ENCODE results near the gene RPP30.

The RPP30 gene

DNA sequence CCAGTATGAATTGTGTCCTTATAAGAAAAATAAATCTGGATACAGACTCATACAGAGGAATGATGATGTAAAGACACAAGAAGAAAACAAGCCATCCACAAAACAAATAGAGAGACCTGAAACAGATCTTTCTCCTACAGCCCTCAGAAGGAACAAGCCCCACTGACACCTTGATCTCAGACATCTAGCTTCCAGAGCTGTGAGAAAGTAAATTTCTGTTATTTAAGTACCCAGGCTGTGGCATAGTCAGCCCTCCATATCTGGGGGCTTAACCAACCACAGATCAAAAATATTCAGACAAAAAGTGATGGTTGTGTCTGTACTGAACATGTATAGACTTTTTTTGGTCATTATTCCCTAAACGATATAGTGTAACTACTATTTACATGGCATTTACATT, 73.0 kb downstream of the RPP30 start:
- no peak for DNase-seq (ENCODE audit: low read depth)

DNA sequence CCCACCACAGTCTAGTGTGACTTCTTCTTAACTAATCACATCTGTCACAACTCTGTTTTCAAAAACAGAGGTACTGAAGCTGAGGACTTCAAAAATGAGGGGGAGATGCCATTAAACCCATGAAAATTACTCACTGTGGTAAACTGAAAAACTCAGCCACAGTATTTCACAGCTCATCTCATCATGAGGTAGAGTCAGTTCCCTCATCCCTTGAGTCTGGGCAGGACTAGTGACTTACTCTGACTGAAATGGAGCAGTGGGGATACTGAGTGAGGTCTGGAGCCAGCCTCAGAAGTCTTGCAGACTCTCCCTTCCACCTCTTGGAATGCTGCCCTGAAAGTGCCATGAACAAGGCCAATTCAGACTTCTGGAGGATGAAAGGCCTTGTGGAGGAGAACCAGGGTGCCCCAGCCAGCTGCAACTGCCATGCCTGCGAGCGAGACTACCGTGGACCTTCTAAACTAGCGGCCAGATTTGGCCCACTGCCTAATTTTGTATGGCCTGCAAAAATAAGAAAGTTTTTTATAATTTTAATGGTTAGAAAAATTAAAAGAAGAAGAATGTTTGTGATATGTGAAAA, 73.8 kb downstream of the RPP30 start:
- DNase-seq (ENCODE audit: low read depth): no peak

DNA sequence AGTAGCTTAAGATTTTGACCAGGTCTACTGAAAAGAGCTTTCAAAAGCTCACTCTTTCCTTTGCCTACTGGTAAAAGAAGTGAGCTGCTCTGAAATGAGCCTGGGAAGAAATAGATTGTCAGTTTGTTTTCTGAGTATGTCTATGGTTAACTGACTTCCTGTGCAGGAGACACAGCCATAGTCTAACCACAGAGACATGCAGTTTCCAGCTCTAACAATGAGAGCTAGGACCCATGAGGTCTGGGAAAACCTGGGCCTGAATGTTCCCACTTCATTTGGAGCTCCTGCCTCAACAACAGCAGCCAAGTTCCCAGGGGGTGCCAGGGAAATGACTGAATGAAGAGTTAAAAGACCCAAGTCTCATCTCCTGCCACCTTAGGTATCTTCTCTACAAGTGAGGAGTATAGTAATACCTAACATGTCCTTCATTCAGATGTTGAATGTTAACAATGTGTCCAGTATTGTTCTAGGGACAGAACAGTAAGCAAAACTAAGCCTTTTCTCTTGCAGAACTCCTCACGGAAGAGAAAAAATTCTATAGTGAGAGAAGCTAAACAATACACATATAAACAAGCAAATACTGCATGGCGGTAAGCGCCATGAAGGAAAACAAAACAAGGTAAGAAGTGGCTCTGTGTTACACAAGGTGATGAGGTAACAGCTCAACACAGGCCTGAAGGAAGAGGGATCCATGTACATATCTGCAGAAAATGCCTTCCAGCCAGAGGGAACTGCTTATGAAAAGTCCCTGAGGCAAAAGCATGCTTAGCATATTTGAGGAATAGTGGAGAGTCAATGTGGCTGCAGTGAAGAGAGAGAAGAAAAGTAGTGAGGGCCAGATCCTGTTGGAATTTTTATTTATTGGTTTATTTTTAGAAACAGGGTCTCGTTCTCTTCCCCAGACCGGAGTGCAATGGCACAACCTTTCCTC, 75.5 kb downstream of the RPP30 start:
- no peak for DNase-seq (ENCODE audit: low read depth)

Measured in activated T-helper 1 cell treated with Interleukin-2 at 50 U/mL for 16 hours (primary cell).